Measurements from ENCODE around the gene ZNF878.

- no peak for TF ChIP-seq PPARA (CRISPR knock-in tag; IDR thresholded peaks at IDR 0.05; ENCODE audit: borderline replicate concordance)
- TF ChIP-seq ESRRG (CRISPR knock-in tag; IDR thresholded peaks at IDR 0.05): no peak
- TF ChIP-seq ZNF70 (CRISPR knock-in tag; IDR thresholded peaks at IDR 0.05): no peak
- TF ChIP-seq BACH2 (CRISPR knock-in tag; IDR thresholded peaks at IDR 0.05; ENCODE audit: borderline replicate concordance): no peak
These were observed 667 bp downstream of the ZNF878 start for GRCh38 chr19:12052091-12052496.

Data from SK-N-SH treated with all-trans-retinoic acid at 6 μM for 48 hours (cell line).